HepG2 (cell line): ENCODE measurements around the gene GFPT2. TPM values are rescaled to one million over a fixed set of nuclear protein-coding genes. Genes with fewer than 3 reads are reported as not detected.

Experiments used
- DMTF1 ChIP-seq: sonication (generic); formaldehyde crosslinking; IDR thresholded peaks from 2 replicates; pipeline ENCODE4 v1.4.0; 2020; ENCODE audit warnings: mild to moderate bottlenecking, missing genetic modification reagents
- HMGXB4 ChIP-seq, 2 experiments: sonication (generic) in 1 of 2; formaldehyde crosslinking in 1 of 2; IDR thresholded peaks; 2 replicates each; pipeline versions ENCODE4 v1.4.0 to v1.6.1; 2018 to 2020; ENCODE audit warnings: missing genetic modification reagents in 2 of 2, borderline replicate concordance in 1 of 2, low read depth in 1 of 2, mild to moderate bottlenecking in 1 of 2, missing biosample characterization in 1 of 2
- KDM2A ChIP-seq: sonication (generic); formaldehyde crosslinking; IDR thresholded peaks from 2 replicates; pipeline ENCODE4 v1.4.0; 2020; ENCODE audit warnings: low read depth, missing genetic modification reagents, borderline replicate concordance
- ZBTB7B ChIP-seq: sonication (generic); formaldehyde crosslinking; IDR thresholded peaks from 2 replicates; pipeline ENCODE4 v1.4.0; 2020; ENCODE audit warnings: missing genetic modification reagents
- ZNF687 ChIP-seq: sonication (generic); formaldehyde crosslinking; IDR thresholded peaks from 2 replicates; pipeline ENCODE4 v1.5.1; 2020; ENCODE audit warnings: mild to moderate bottlenecking, missing genetic modification reagents, moderate library complexity
- polyA plus RNA-seq, 8 experiments: library from polyadenylated mRNA; depleted of rRNA in 3 of 8; stranded (reverse) in 7 of 8; unstranded in 1 of 8; fragments of >200 nt; fragmentation: Illumina TruSeq in 4 of 8; extraction: Trizol in 4 of 8; gene quantifications; 2 replicates each; pipeline versions ENCODE4 v1.2.1 to v1.2.3, GENCODE V29; 2011 to 2016; ENCODE audit warnings: low read depth in 4 of 8, missing spikeins in 1 of 8, mixed read lengths in 1 of 8; ENCODE audit not compliant: insufficient read depth in 1 of 8
- total RNA-seq, 5 experiments: library from RNA; depleted of rRNA; stranded (reverse); fragments of >200 nt; fragmentation: Illumina TruSeq; extraction: Trizol; gene quantifications; 2 replicates each; pipeline ENCODE4 v1.2.3, GENCODE V29; 2016; ENCODE audit warnings: low read depth in 1 of 5

The GFPT2 gene
- total and polyA plus RNA-seq, 2 of the 13 experiments (the other 11 are each of a cell fraction or from before 2014, with no cell fraction given) = 0.18 TPM

- TF ChIP-seq ZNF687 (CRISPR knock-in tag) (peak; percentile 0; the same call in 1 of the 2 replicates), KDM2A (CRISPR knock-in tag) (peak; percentile 7; the same call in 1 of the 2 replicates), HMGXB4 (CRISPR knock-in tag; IDR thresholded peaks at IDR 0.05; ENCODE audit: borderline replicate concordance in 1 of 2, low read depth in 1 of 2) (0 out of 4 replicates have a peak, but pooled peaks of 1 of the 2 experiments have one; percentile 41), DMTF1 (no peak), ZBTB7B (CRISPR knock-in tag) (0 out of 2 replicates have a peak, but pooled peaks have one; percentile 18)
Observed at GRCh38 chr5:180291234-180291940, 61.7 kb downstream of the GFPT2 start (continued).
